KG1 (cell line): ENCODE results near the gene ALDH3A2.
"Not testable (repeated sequence)": the region's sequence is repeated elsewhere in the genome, so short reads cannot be mapped to it uniquely, and the experiment has no call there.

Experiments
- DNase-seq: peaks from one replicate; lab custom pipeline; 2025; lab: John Stamatoyannopoulos, UW

ALDH3A2 gene

GRCh38 chr17:19650826-19651225 is 2.3 kb downstream of the ALDH3A2 start:
- DNase-seq, result no peak

GRCh38 chr17:19651451-19652238 is 3.1 kb downstream of the ALDH3A2 start:
- DNase-seq, result no peak

GRCh38 chr17:19652595-19652994 is 4.0 kb downstream of the ALDH3A2 start:
- no peak for DNase-seq

- no peak for DNase-seq
These were observed 5.9 kb downstream of the ALDH3A2 start for GRCh38 chr17:19654342-19654886.

- no peak for DNase-seq
These were observed 6.3 kb downstream of the ALDH3A2 start for GRCh38 chr17:19654896-19655295.

- DNase-seq, result no peak
These were observed 7.8 kb downstream of the ALDH3A2 start for GRCh38 chr17:19656336-19656735.

- DNase-seq, result no peak
These were observed 8.5 kb downstream of the ALDH3A2 start for GRCh38 chr17:19656851-19657581.

GRCh38 chr17:19659366-19660177 is 11.0 kb downstream of the ALDH3A2 start:
- no peak for DNase-seq

- no peak for DNase-seq
These were observed 11.8 kb downstream of the ALDH3A2 start for GRCh38 chr17:19660219-19660870.

GRCh38 chr17:19661121-19661520 is 12.6 kb downstream of the ALDH3A2 start:
- no peak for DNase-seq

GRCh38 chr17:19663097-19663496 is 14.5 kb downstream of the ALDH3A2 start:
- DNase-seq, result no peak

- DNase-seq, result no peak
These were observed 15.7 kb downstream of the ALDH3A2 start for GRCh38 chr17:19664136-19664820.

GRCh38 chr17:19664821-19665181 is 16.2 kb downstream of the ALDH3A2 start:
- DNase-seq, result no peak

- not testable (repeated sequence) for DNase-seq
These were observed 21.1 kb downstream of the ALDH3A2 start for GRCh38 chr17:19669680-19670079.

- no peak for DNase-seq
These were observed 22.4 kb downstream of the ALDH3A2 start for GRCh38 chr17:19670908-19671307.

- no peak for DNase-seq
These were observed 22.9 kb downstream of the ALDH3A2 start for GRCh38 chr17:19671433-19671832.

GRCh38 chr17:19672009-19672750 is 23.6 kb downstream of the ALDH3A2 start:
- DNase-seq, result no peak

- DNase-seq, result no peak
These were observed 25.1 kb downstream of the ALDH3A2 start for GRCh38 chr17:19673623-19674022.

- DNase-seq, result no peak
These were observed 28.3 kb downstream of the ALDH3A2 start for GRCh38 chr17:19676896-19677295.

GRCh38 chr17:19677736-19678379 is 29.3 kb downstream of the ALDH3A2 start:
- no peak for DNase-seq
